ENCODE results near the gene SLC13A2. TPM values are rescaled to one million over a fixed set of nuclear protein-coding genes. Genes with fewer than 3 reads are reported as not detected.

The SLC13A2 gene
- total RNA-seq, 1 experiment from 2014 or later = not detected

- H4K20me1 ChIP-seq (ENCODE audit: control insufficient read depth, insufficient read depth, insufficient read length) = no peaks in the 10 kb centered on the region
- no peak overlapping the region for H3K9ac ChIP-seq (ENCODE audit: extremely low read depth, insufficient read length, low read length)
- no peak overlapping the region for H2BK120ac ChIP-seq (ENCODE audit: low read depth, low read length, poor library complexity, severe bottlenecking)
- no peak overlapping the region for H2BK5ac ChIP-seq (ENCODE audit: insufficient read length, low read length)
- Mint-ChIP-seq H3K4me1 (peaks cover 0 to 16% of the 10 kb centered on the region in 2 experiments; a peak in 2 of 4 replicates), H3K27me3 (ENCODE audit: low read depth) (peaks cover 3% of the 10 kb centered on the region), H3K27ac (no peak overlapping the region), H3K9me3 (no peaks in the 10 kb centered on the region), H3K36me3 (ENCODE audit: insufficient read depth in 1 of 3, low read depth in 3 of 3) (no peaks in the 10 kb centered on the region), H3K4me3 (no peak overlapping the region)
- no peak for TF ChIP-seq CTCF (conservative IDR thresholded peaks at IDR 0.05)
- H4K8ac ChIP-seq (replicated peaks; ENCODE audit: insufficient read length, low read depth, low read length) = no peak overlapping the region
- H3T11ph ChIP-seq (ENCODE audit: low read length) = no peak overlapping the region
- WGBS (ENCODE audit: extremely low coverage, insufficient read length, low lambda C conversion rate) = no CpG with 5 or more reads among the region's 9 CpGs
- no peak overlapping the region for H3K27ac ChIP-seq (ENCODE audit: insufficient read length, low read depth, low read length)
- H2BK12ac ChIP-seq (ENCODE audit: insufficient read length, low read depth, low read length) = no peak overlapping the region
- H3K18ac ChIP-seq (ENCODE audit: insufficient read length, low read depth, low read length) = no peak overlapping the region
- no peaks in the 10 kb centered on the region for H3K27me3 ChIP-seq (ENCODE audit: insufficient read depth, low read length)
- H3K4me1 ChIP-seq (ENCODE audit: insufficient read depth, low read length) = no peaks in the 10 kb centered on the region
- no peaks in the 10 kb centered on the region for H3K79me1 ChIP-seq (ENCODE audit: insufficient read depth, low read depth, low read length, poor library complexity, severe bottlenecking)
- H3K4ac ChIP-seq (ENCODE audit: low read depth, low read length) = no peak overlapping the region
- no peak overlapping the region for H4K5ac ChIP-seq (ENCODE audit: insufficient read length, low read depth, low read length)
- H2BK20ac ChIP-seq (ENCODE audit: low read depth, low read length, poor library complexity, severe bottlenecking) = no peak overlapping the region
- DNase-seq = no peak
- H3K9me3 ChIP-seq (ENCODE audit: control insufficient read depth, low read depth, low read length) = no peaks in the 10 kb centered on the region
- H2BK15ac ChIP-seq (ENCODE audit: low read depth, low read length) = no peak overlapping the region
- H3K79me2 ChIP-seq (ENCODE audit: insufficient read depth, low read length) = no peaks in the 10 kb centered on the region
- H3K23me2 ChIP-seq (ENCODE audit: insufficient read length, low read depth, low read length, poor library complexity, severe bottlenecking) = no peaks in the 10 kb centered on the region
- H2AFZ ChIP-seq (ENCODE audit: low read length) = no peak overlapping the region
- H3K56ac ChIP-seq (ENCODE audit: insufficient read length, low read depth, low read length) = no peak overlapping the region
- H3K14ac ChIP-seq (ENCODE audit: insufficient read depth, low read length) = no peak overlapping the region; the same call in 1 of the 2 replicates
- H4K91ac ChIP-seq (ENCODE audit: insufficient read length, low read depth, low read length) = no peak overlapping the region
- H3K4me2 ChIP-seq (ENCODE audit: insufficient read depth, insufficient read length, low read length) = no peak overlapping the region
- no peak overlapping the region for H3K23ac ChIP-seq (ENCODE audit: insufficient read length, low read depth, low read length)
- no peak overlapping the region for H2AK5ac ChIP-seq (ENCODE audit: insufficient read length, low read length)
Observed at GRCh38 chr17:28536532-28537218, 63.2 kb downstream of the SLC13A2 start.
